ENCODE results near the gene TAF1A. TPM values are rescaled to one million over a fixed set of nuclear protein-coding genes. Genes with fewer than 3 reads are reported as not detected.

TAF1A gene
- 10 to 100 TPM in 1 of 2 experiments, 1 to 10 TPM in 1; 9.1 to 10.0 TPM for total RNA-seq

DNA sequence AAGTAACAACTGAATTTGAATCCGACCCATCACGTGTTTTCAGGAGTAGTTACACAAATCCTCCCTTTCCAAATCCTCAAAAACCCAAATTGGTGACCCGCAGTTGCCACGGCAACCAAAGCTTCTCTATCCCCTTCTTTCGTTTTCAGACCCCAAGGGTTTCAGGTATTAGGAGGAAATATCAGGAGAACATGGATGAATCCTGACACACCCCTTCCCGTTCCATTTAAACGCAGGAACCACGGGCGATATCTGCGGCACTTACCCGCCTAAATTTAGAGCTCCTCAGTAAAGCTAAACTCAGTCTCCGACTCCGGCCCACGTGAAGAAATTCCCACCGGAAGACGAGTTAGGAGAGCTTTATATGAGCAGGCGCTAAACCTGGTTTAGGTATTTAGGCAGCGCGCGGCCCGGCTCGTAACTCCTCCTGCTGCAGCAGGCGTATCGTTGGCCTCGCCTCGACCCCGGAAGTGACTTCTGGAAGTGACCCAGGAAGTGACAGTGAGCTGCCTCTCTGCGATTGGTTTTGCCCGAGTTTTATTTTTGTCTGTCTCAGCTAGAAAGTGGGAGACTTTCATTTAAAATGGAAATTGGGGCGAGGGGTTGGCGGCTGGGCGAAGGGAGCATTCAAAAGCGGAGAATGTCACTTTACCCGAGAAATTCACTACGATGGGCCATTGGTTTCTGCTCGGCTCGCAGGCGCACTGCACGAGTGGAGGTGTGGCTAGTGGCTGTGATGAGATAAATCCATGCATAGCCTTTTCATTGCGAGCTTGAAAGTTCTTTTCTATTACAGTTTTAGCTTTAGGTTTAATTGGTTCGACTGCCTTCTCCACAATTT is at the start of gene TAF1A:
Gene TAF1A, minus strand, starts transcription at position 472 of the 841 bp plus-strand sequence.
- Mint-ChIP-seq H3K4me1 (peaks cover 42% of the 10 kb centered on the region), H3K4me3 (peak within 1 kb of the TSS; percentile 93), H3K27ac (peak within 1 kb of the TSS; percentile 87), H3K27me3 (no peaks in the 10 kb centered on the region), H3K36me3 (ENCODE audit: low read depth) (peaks cover 10% of the 10 kb centered on the region), H3K9me3 (no peaks in the 10 kb centered on the region)
- DNase-seq, result peak; percentile 89
- ChIA-PET POLR2A (interaction anchor here (0.8 to 2.5 kb wide), 14 partner anchors 9 to 134 kb away, joined by 3 to 20 read pairs (median 4); partner anchors contain the start of genes AIDA, BROX and MIA3), CTCF (interaction anchor here (1.2 to 3.0 kb wide), 4 partner anchors 30 to 124 kb away, joined by 5 to 20 read pairs (median 8); partner anchors contain the start of genes AIDA and BROX)

DNA sequence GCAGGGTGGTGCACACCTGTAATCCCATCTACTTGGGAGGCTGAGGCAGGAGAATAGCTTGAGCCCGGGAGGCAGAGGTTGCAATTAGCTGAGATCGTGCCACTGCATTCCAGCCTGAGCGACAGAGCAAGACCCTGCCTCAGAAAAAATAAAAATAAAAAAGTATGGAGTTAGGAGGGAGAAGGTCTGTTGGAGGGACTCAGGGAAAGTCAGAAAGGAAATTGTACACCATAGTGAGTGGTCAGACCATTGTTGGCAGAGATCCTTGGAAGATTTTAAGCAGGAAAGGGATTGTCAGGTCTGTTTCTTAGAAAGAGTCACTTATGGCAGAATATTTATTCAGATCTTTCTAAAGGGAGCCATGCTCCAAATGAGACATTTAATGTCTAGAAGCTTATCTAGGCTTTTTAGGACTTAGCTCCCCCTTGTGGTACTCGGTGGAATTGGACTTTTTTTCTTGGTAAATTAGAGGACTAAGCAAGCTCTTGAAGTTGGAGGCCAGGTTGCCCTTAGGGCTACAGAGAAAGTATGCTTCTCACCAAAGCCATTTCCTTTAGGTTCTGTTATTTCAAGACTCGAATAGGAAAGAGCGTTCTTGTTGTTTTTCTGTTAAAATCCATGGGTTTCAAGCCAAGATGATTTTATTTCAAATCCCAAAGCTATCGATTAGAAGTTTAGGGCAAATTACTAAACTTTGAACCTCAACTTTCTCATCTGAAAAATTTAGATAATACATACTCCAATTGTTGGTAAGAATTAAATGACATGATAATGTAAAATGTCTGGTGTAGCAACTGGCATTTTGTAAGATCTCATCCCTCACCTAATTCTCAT is 44.7 kb upstream of the TAF1A start:
- peaks cover 25% of the 10 kb centered on the region for H3K36me3 Mint-ChIP-seq (ENCODE audit: low read depth)
- H3K9me3 Mint-ChIP-seq, result no peaks in the 10 kb centered on the region
- CTCF ChIA-PET, result interaction anchor here (0.6 to 3.6 kb wide), 23 partner anchors 9 to 201 kb away, joined by 3 to 58 read pairs (median 5); partner anchors contain the start of genes AIDA, BROX and TAF1A
- no peak overlapping the region for H3K27ac Mint-ChIP-seq
- peak; percentile 62 for DNase-seq
- no peaks in the 10 kb centered on the region for H3K27me3 Mint-ChIP-seq
- peaks cover 7% of the 10 kb centered on the region for H3K4me1 Mint-ChIP-seq
- H3K4me3 Mint-ChIP-seq, result no peak overlapping the region
- POLR2A ChIA-PET, result interaction anchor here (0.6 to 2.1 kb wide), 6 partner anchors 10 to 169 kb away, joined by 3 to 20 read pairs (median 4); no protein-coding TSS in a partner anchor

DNA sequence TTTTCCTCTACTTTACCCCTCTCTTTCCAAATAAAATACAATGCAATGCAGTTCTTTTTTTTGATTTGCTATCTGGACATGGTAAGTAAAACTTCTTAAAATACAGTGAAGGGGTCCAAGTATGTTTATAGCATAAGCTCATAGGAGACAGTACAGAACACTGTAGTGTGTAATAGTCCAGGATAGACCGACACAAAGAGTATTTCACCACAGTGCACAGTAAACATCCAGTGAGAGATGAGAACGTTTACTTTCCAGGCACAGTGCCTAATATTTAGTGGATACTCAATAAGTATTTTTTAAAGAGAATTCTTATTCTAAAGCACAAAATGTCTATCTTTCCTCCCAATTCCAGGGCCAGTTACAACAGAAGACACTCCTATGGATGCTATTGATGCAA is 43.0 kb upstream of the TAF1A start:
- no peak for DNase-seq
- Mint-ChIP-seq H3K9me3 (no peaks in the 10 kb centered on the region), H3K27ac (no peak overlapping the region), H3K36me3 (ENCODE audit: low read depth) (peaks cover 29% of the 10 kb centered on the region), H3K4me3 (no peak overlapping the region), H3K27me3 (no peaks in the 10 kb centered on the region), H3K4me1 (peaks cover 7% of the 10 kb centered on the region)
- POLR2A ChIA-PET, result no interaction called here
- CTCF ChIA-PET, result interaction anchor here (1.0 to 3.2 kb wide), 3 partner anchors 9 to 43 kb away, joined by 3 to 34 read pairs (median 20); partner anchors contain the start of gene TAF1A

DNA sequence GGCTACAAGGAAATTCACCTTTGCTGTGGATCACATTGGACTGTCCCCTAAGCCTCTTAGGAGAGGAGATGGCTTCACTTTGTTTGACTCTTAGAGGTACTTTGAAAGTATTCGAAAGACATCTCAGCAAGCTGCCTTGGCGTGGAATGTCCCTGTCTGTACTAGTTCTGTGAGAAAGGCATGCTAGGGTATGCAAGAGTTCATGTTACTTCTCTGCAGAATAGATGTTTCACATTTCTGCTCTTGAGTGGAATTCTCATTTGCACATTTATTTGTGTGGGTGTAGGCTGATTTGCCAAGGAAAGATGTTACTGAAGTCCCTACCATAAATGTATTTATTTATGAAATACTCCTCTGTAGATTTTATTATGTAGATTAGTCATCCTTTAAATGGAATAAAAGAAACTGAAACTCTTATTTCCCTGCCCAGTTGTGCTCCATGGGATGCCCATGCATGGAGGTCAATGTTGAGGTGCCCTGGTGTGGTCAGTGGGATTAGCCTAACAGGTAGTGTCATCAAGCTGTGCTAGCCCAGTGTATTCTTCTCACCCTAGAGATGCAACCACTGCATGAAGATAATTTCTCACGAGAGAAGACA is 42.0 kb upstream of the TAF1A start:
- no peak overlapping the region for H3K4me3 Mint-ChIP-seq
- no peaks in the 10 kb centered on the region for H3K9me3 Mint-ChIP-seq
- CTCF ChIA-PET, result interaction anchor here (3.2 kb wide), 1 partner anchor 11 kb away, joined by 34 read pairs; no protein-coding TSS in a partner anchor
- H3K27me3 Mint-ChIP-seq, result no peaks in the 10 kb centered on the region
- DNase-seq, result no peak
- H3K36me3 Mint-ChIP-seq (ENCODE audit: low read depth), result peaks cover 35% of the 10 kb centered on the region
- POLR2A ChIA-PET, result no interaction called here
- H3K4me1 Mint-ChIP-seq, result peaks cover 7% of the 10 kb centered on the region
- H3K27ac Mint-ChIP-seq, result no peak overlapping the region

DNA sequence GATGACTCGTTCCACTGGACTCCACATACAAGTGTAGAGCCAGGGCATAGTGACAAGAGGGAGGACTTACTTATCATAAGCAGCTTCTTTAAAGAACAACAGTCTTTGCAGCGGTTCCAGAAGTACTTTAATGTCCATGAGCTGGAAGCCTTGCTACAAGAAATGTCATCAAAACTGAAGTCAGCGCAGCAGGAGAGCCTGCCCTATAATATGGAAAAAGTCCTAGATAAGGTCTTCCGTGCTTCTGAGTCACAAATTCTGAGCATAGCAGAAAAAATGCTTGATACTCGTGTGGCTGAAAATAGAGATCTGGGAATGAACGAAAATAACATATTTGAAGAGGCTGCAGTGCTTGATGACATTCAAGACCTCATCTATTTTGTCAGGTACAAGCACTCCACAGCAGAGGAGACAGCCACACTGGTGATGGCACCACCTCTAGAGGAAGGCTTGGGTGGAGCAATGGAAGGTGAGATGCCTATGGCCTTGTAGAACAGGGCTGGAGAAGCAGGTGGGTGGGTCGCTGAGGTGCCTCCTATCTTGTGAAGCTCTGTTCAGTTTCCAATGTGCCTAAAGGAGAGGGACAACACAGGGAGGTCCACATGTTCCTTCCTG is 40.3 kb upstream of the TAF1A start:
- Mint-ChIP-seq H3K27me3 (no peaks in the 10 kb centered on the region), H3K4me1 (peaks cover 7% of the 10 kb centered on the region), H3K4me3 (no peak overlapping the region), H3K36me3 (ENCODE audit: low read depth) (peaks cover 35% of the 10 kb centered on the region), H3K9me3 (no peaks in the 10 kb centered on the region), H3K27ac (no peak overlapping the region)
- DNase-seq, result no peak
- ChIA-PET CTCF (no interaction called here), POLR2A (interaction anchor here (0.7 kb wide), 1 partner anchor 11 kb away, joined by 3 read pairs; no protein-coding TSS in a partner anchor)

DNA sequence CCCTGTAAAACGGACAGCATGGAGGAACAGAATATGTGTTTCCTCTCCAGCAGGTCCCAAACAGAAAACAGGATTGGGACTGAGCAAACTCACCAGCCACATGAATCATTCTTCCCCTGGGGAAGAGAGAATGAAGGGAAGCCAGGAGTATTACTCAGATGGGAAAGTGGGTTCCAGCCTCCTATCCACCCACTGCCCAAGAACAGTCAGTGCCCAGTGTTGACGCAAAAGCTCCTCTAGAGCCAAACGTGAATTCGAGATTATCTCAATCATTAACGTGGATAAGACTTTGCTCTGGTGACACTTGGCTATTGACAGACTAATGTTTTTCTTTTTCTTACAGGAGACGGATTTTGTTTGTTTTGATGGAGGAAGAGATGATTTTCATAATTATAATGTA is 37.5 kb upstream of the TAF1A start:
- Mint-ChIP-seq H3K9me3 (no peaks in the 10 kb centered on the region), H3K27ac (no peak overlapping the region), H3K36me3 (ENCODE audit: low read depth) (peaks cover 38% of the 10 kb centered on the region), H3K27me3 (no peaks in the 10 kb centered on the region), H3K4me1 (no peaks in the 10 kb centered on the region), H3K4me3 (no peak overlapping the region)
- CTCF ChIA-PET, result no interaction called here
- DNase-seq, result no peak
- POLR2A ChIA-PET, result interaction anchor here (1.0 kb wide), 1 partner anchor 13 kb away, joined by 3 read pairs; no protein-coding TSS in a partner anchor

DNA sequence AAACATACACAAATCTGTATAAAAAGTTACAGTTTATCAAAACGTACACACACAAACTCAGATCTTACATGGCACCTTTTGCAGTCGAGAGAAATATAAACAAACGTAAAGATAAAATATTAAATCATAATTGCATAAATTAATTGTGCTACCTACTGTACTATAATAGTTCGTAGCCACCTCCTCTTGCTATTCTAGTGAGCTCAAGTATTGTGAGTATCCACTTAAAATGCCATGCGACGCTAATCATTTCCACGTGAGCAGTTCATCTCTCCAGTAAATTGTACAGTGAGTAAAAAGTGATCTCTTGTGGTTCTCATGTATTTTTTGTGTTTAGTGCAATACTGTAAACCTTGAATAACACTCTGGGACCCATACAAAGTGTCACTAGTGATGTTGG is 34.5 kb upstream of the TAF1A start:
- POLR2A ChIA-PET, result no interaction called here
- Mint-ChIP-seq H3K4me3 (no peak overlapping the region), H3K9me3 (no peaks in the 10 kb centered on the region), H3K4me1 (peaks cover 13% of the 10 kb centered on the region), H3K27ac (no peak overlapping the region), H3K27me3 (no peaks in the 10 kb centered on the region), H3K36me3 (ENCODE audit: low read depth) (peaks cover 36% of the 10 kb centered on the region)
- CTCF ChIA-PET, result interaction anchor here (0.7 to 2.4 kb wide), 3 partner anchors 10 to 170 kb away, joined by 3 to 10 read pairs (median 4); no protein-coding TSS in a partner anchor
- no peak for DNase-seq

DNA sequence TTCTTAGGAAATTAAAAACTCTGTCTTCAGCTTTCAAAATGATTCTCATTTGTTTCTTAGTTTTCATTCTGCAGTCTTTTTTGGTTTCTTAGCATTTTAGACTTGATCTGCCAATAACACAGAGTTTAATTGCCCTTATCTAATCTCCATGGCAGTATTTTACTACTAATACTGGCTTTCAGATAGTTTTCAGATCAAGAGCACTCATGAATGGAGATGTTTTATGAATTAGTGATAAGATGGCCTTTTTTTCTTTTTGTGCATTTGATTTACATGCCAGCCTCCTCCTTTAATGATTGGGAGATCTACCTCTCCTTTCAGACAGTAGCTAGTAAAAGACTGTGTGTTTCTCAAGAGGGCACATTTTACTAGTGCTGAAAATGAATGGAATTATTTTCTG is 33.7 kb upstream of the TAF1A start:
- Mint-ChIP-seq H3K36me3 (ENCODE audit: low read depth) (peaks cover 34% of the 10 kb centered on the region), H3K4me1 (peaks cover 19% of the 10 kb centered on the region)

DNA sequence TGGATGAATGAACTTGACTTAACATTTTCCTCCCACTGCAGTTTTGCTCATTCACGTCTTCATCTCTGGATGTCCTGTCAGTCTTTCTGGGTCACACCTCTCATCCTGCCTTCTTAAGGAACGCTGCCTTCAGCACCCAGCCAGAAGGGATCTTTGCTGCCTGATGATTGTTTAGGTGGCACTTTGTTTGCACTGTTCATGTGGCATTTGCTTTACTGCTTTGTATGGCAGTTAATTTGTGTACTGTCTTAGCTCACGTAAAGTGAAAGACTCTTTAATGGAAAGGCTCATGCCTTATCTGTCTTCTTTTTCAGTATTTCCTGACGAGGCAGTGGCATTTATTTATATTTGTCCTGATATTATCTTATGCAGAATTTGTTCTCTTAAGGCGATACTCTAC is 33.0 kb upstream of the TAF1A start:
- H3K27me3 Mint-ChIP-seq, result peaks cover 2% of the 10 kb centered on the region
- H3K36me3 Mint-ChIP-seq (ENCODE audit: low read depth), result peaks cover 27% of the 10 kb centered on the region
- H3K4me3 Mint-ChIP-seq, result no peak overlapping the region
- ChIA-PET CTCF (interaction anchor here (5.0 kb wide), 1 partner anchor 11 kb away, joined by 34 read pairs; no protein-coding TSS in a partner anchor), POLR2A (no interaction called here)
- H3K27ac Mint-ChIP-seq, result no peak overlapping the region
- H3K4me1 Mint-ChIP-seq, result peaks cover 19% of the 10 kb centered on the region
- H3K9me3 Mint-ChIP-seq, result no peaks in the 10 kb centered on the region
- no peak for DNase-seq

More for the DNA sequence above, 33.7 kb upstream of the TAF1A start:
- no peak for DNase-seq
- Mint-ChIP-seq H3K9me3 (no peaks in the 10 kb centered on the region), H3K4me3 (no peak overlapping the region), H3K27ac (no peak overlapping the region), H3K27me3 (peaks cover 2% of the 10 kb centered on the region)
- CTCF ChIA-PET, result interaction anchor here (5.0 kb wide), 1 partner anchor 10 kb away, joined by 34 read pairs; no protein-coding TSS in a partner anchor
- POLR2A ChIA-PET, result no interaction called here

DNA sequence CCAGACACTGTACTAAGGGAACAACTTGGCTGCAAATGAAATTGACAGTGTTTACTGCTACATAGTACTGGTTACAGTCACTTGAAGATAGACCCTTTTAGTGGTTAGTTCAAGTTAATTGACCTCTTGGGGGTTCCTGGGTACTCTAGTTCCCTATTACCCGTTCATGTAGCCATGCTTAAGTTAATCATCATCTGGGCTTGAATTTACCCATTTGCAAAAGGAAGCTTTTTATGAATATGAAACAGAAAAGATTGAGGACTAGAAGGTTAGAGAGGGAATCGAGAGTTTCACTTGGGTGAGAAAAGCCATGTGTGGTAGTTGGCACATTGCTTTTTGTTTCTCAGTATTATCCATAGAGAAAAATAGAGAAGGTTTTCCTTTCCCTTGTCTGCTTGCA is 30.8 kb upstream of the TAF1A start:
- no peak for DNase-seq
- H3K27ac Mint-ChIP-seq, result no peak overlapping the region
- H3K9me3 Mint-ChIP-seq, result no peaks in the 10 kb centered on the region
- no peak overlapping the region for H3K4me3 Mint-ChIP-seq
- ChIA-PET CTCF (interaction anchor here (5.0 kb wide), 1 partner anchor 13 kb away, joined by 34 read pairs; no protein-coding TSS in a partner anchor), POLR2A (interaction anchor here (2.1 to 4.0 kb wide), 3 partner anchors 14 to 31 kb away, joined by 11 to 19 read pairs (median 17); partner anchors contain the start of gene TAF1A)
- peaks cover 7% of the 10 kb centered on the region for H3K27me3 Mint-ChIP-seq
- H3K4me1 Mint-ChIP-seq, result peaks cover 24% of the 10 kb centered on the region
- H3K36me3 Mint-ChIP-seq (ENCODE audit: low read depth), result peaks cover 17% of the 10 kb centered on the region

DNA sequence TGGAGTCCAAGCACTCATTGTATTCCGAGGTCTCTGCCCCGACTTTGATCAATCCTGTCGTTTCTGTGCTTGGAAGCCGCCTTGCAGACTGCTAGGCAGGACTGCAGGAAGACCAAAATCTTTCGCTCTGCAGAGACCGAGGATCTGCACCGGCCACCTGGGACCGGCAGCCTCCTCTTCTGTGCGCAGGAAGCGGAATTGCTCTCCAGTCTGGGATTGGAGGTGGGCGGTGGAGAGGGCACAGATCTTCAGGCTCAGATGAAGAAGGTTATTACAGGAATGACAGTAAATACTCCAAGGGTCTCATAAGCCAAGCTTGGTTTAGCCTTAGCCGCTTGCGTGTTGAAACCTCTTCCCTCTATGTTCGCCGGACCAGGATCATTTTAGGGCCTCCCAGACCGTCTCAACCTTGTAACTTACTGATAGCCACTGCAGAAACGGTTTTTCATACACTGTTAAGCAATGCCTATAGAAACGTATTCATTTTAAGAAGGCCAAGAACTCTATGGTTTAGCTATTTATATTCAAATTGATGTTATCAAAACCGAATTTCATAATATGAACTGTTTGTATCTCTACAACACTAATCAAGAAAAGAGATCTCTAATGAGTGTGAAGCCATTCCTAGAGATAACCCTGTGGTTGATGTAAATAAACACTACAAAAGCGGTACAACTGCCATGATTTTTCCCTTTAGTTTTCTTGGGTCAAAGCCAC is 29.3 kb upstream of the TAF1A start:
- ChIA-PET CTCF (interaction anchor here (1.2 to 5.0 kb wide), 3 partner anchors 14 to 30 kb away, joined by 3 to 34 read pairs (median 7); partner anchors contain the start of gene TAF1A), POLR2A (interaction anchor here (0.6 to 4.0 kb wide), 8 partner anchors 8 to 94 kb away, joined by 3 to 19 read pairs (median 5); partner anchors contain the start of gene TAF1A)
- peak; percentile 20 for DNase-seq
- H3K9me3 Mint-ChIP-seq, result no peaks in the 10 kb centered on the region
- H3K4me1 Mint-ChIP-seq, result peaks cover 24% of the 10 kb centered on the region
- peaks cover 14% of the 10 kb centered on the region for H3K36me3 Mint-ChIP-seq (ENCODE audit: low read depth)
- H3K27me3 Mint-ChIP-seq, result peaks cover 18% of the 10 kb centered on the region
- peak overlapping the region; percentile 75 for H3K4me3 Mint-ChIP-seq
- peak overlapping the region; percentile 52 for H3K27ac Mint-ChIP-seq

Measured in activated CD4-positive, alpha-beta memory T cell treated with anti-CD3 and anti-CD28 coated beads, Interleukin-2, amount 10 ng/mL, durations not matched to agents 7 days and 5 days (primary cell).